HepG2 (cell line): Measurements from ENCODE around the gene AARSD1. TPM values are rescaled to one million over a fixed set of nuclear protein-coding genes. Genes with fewer than 3 reads are reported as not detected.

Experiments
- ATF3 ChIP-seq: sonication (generic); formaldehyde crosslinking; IDR thresholded peaks from 2 replicates; pipeline ENCODE4 v1.4.0; 2020; ENCODE audit warnings: missing genetic modification reagents
- ATF4 ChIP-seq, 2 experiments: fragments of 450-650 bp in 1 of 2; sonication (generic) in 1 of 2; formaldehyde crosslinking; IDR thresholded peaks; 2 replicates each; pipeline versions ENCODE4 v1.5.0 to v1.8.0; 2020 to 2022; ENCODE audit warnings: mild to moderate bottlenecking in 1 of 2, missing genetic modification reagents in 1 of 2
- CBFB ChIP-seq: sonication (generic); formaldehyde crosslinking; IDR thresholded peaks from 2 replicates; pipeline ENCODE4 v1.4.0; 2020; ENCODE audit warnings: missing genetic modification reagents
- DR1 ChIP-seq: sonication (generic); formaldehyde crosslinking; IDR thresholded peaks from 2 replicates; pipeline ENCODE4 v1.8.0; 2021; ENCODE audit warnings: mild to moderate bottlenecking, missing genetic modification reagents, inconsistent platforms
- GATAD2A ChIP-seq: IDR thresholded peaks from 2 replicates; pipeline ENCODE4 v1.6.1; 2016
- KDM5B ChIP-seq: sonication (generic); formaldehyde crosslinking; IDR thresholded peaks from 2 replicates; pipeline ENCODE4 v1.4.0; 2020; ENCODE audit warnings: missing genetic modification reagents, mild to moderate bottlenecking, borderline replicate concordance
- MNT ChIP-seq: fragments of 450-650 bp; IDR thresholded peaks from 2 replicates; pipeline ENCODE4 v1.6.1; 2016
- POLR2AphosphoS5 ChIP-seq: IDR thresholded peaks from 2 replicates; pipeline ENCODE4 v1.6.1; 2012; ENCODE audit warnings: low read depth, low read length
- PPARG ChIP-seq: conservative IDR thresholded peaks from 2 replicates; pipeline ENCODE4 v1.6.1; 2016; ENCODE audit warnings: missing biosample characterization, missing genetic modification reagents
- RARA ChIP-seq: IDR thresholded peaks from 2 replicates; pipeline ENCODE4 v1.6.1; 2016; ENCODE audit warnings: missing genetic modification reagents, missing compliant biosample characterization
- RBAK ChIP-seq: sonication (generic); formaldehyde crosslinking; IDR thresholded peaks from 2 replicates; pipeline ENCODE4 v1.5.1; 2020; ENCODE audit warnings: mild to moderate bottlenecking, missing genetic modification reagents
- TCF12 ChIP-seq, 2 experiments: fragments of 450-650 bp in 1 of 2; sonication (generic) in 1 of 2; formaldehyde crosslinking in 1 of 2; IDR thresholded peaks; 2 replicates each; pipeline versions ENCODE4 v1.6.1 to v1.8.0; 2017 to 2022; ENCODE audit warnings: antibody characterized with exemption in 1 of 2, mild to moderate bottlenecking in 1 of 2, missing genetic modification reagents in 1 of 2, moderate library complexity in 1 of 2
- THAP9 ChIP-seq: sonication (generic); formaldehyde crosslinking; IDR thresholded peaks from 2 replicates; pipeline ENCODE4; 2020; ENCODE audit warnings: missing genetic modification reagents, mild to moderate bottlenecking, borderline replicate concordance
- ZBTB39 ChIP-seq: sonication (generic); formaldehyde crosslinking; IDR thresholded peaks from 2 replicates; pipeline ENCODE4 v1.5.0; 2020; ENCODE audit warnings: missing genetic modification reagents
- ZFP1 ChIP-seq: IDR thresholded peaks from 2 replicates; pipeline ENCODE4 v1.6.1; 2016
- ZFP41 ChIP-seq: sonication (generic); formaldehyde crosslinking; IDR thresholded peaks from 2 replicates; pipeline ENCODE4 v1.4.0; 2020; ENCODE audit warnings: mild to moderate bottlenecking, missing genetic modification reagents, borderline replicate concordance
- ZMYM4 ChIP-seq: sonication (generic); formaldehyde crosslinking; IDR thresholded peaks from 2 replicates; pipeline ENCODE4 v1.8.1; 2023; ENCODE audit warnings: mild to moderate bottlenecking, missing genetic modification reagents
- ZNF160 ChIP-seq: sonication (generic); formaldehyde crosslinking; IDR thresholded peaks from 2 replicates; pipeline ENCODE4 v1.8.0; 2022; ENCODE audit warnings: mild to moderate bottlenecking, inconsistent platforms, missing genetic modification reagents
- ZNF614 ChIP-seq: IDR thresholded peaks from 2 replicates; pipeline ENCODE4 v1.6.1; 2018; ENCODE audit warnings: missing biosample characterization, missing genetic modification reagents, inconsistent platforms, borderline replicate concordance
- polyA plus RNA-seq, 8 experiments: library from polyadenylated mRNA; depleted of rRNA in 3 of 8; stranded (reverse) in 7 of 8; unstranded in 1 of 8; fragments of >200 nt; fragmentation: Illumina TruSeq in 4 of 8; extraction: Trizol in 4 of 8; gene quantifications; 2 replicates each; pipeline versions ENCODE4 v1.2.1 to v1.2.3, GENCODE V29; 2011 to 2016; ENCODE audit warnings: low read depth in 4 of 8, missing spikeins in 1 of 8, mixed read lengths in 1 of 8; ENCODE audit not compliant: insufficient read depth in 1 of 8
- total RNA-seq, 5 experiments: library from RNA; depleted of rRNA; stranded (reverse); fragments of >200 nt; fragmentation: Illumina TruSeq; extraction: Trizol; gene quantifications; 2 replicates each; pipeline ENCODE4 v1.2.3, GENCODE V29; 2016; ENCODE audit warnings: low read depth in 1 of 5

AARSD1 gene
- total and polyA plus RNA-seq, 2 of the 13 experiments (the other 11 are each of a cell fraction or from before 2014, with no cell fraction given): 24.7 to 29.3 TPM

GRCh38 chr17:42997984-42998938, 34.0 kb upstream of the AARSD1 start, which contains the start of gene RPL27 (continued):
- TF ChIP-seq CBFB (CRISPR knock-in tag): peak; percentile 96
- peak; percentile 96 for TF ChIP-seq MNT
- peak; percentile 87; the same call in 1 of the 2 replicates for TF ChIP-seq ZBTB39 (CRISPR knock-in tag)
- peak; percentile 99 for TF ChIP-seq ZFP1 (CRISPR knock-in tag)
- TF ChIP-seq ZNF614 (CRISPR knock-in tag): peak; percentile 100
- 0 out of 2 replicates have a peak, but pooled peaks have one; percentile 58 for TF ChIP-seq ZFP41 (CRISPR knock-in tag)
- peak; percentile 100 for TF ChIP-seq THAP9 (CRISPR knock-in tag)
- TF ChIP-seq RARA (CRISPR knock-in tag): peak; percentile 70
- peak; percentile 98 for TF ChIP-seq GATAD2A
- peak; percentile 81; the same call in 1 of the 2 replicates for TF ChIP-seq RBAK
- peak; percentile 97 for TF ChIP-seq ZMYM4 (CRISPR knock-in tag)
- TF ChIP-seq ATF3 (CRISPR knock-in tag): peak; percentile 78
- TF ChIP-seq KDM5B (CRISPR knock-in tag): peak; percentile 93; the same call in 1 of the 2 replicates
- TF ChIP-seq ATF4 (CRISPR knock-in tag; IDR thresholded peaks at IDR 0.05): peak in 1 of 2 experiments; percentile 69; a peak in 2 of 4 replicates
- peak; percentile 97 for TF ChIP-seq POLR2AphosphoS5
- peak; percentile 92 for TF ChIP-seq ZNF160 (CRISPR knock-in tag)
- peak; percentile 96 for TF ChIP-seq PPARG (CRISPR knock-in tag)
- no peak for TF ChIP-seq TCF12 (IDR thresholded peaks at IDR 0.05)
- 0 out of 2 replicates have a peak, but pooled peaks have one; percentile 43 for TF ChIP-seq TCF12 (CRISPR knock-in tag; IDR thresholded peaks at IDR 0.05)
- peak; percentile 99 for TF ChIP-seq DR1 (CRISPR knock-in tag)
